Mesothelial cell of epicardium (in vitro differentiated cells): ENCODE measurements around the gene GAK. TPM values are rescaled to one million over a fixed set of nuclear protein-coding genes. Genes with fewer than 3 reads are reported as not detected.
A peak's percentile ranks its signal among the peaks of the same experiment; 100 is the strongest.
"Not testable (repeated sequence)": the region's sequence is repeated elsewhere in the genome, so short reads cannot be mapped to it uniquely, and the experiment has no call there.

Experiments used
- DNase-seq, 2 experiments: peaks; one replicate each; pipeline ENCODE4 v3.0.0; 2021; ENCODE audit warnings: low spot score in 2 of 2; ENCODE audit not compliant: unreplicated experiment in 2 of 2
- H3K27ac Mint-ChIP-seq: 2 replicates; pipeline ENCODE4 v1.8.0; 2021; ENCODE audit warnings: mixed read lengths
- H3K27me3 Mint-ChIP-seq: 2 replicates; pipeline ENCODE4 v1.8.0; 2021; ENCODE audit warnings: low read depth, mixed read lengths
- H3K36me3 Mint-ChIP-seq: 2 replicates; pipeline ENCODE4 v1.8.0; 2021; ENCODE audit warnings: mixed read lengths
- H3K4me1 Mint-ChIP-seq: 2 replicates; pipeline ENCODE4 v1.8.0; 2021; ENCODE audit warnings: mixed read lengths
- H3K4me3 Mint-ChIP-seq: 2 replicates; pipeline ENCODE4 v1.8.0; 2021; ENCODE audit warnings: mild to moderate bottlenecking, moderate library complexity, mixed read lengths
- H3K9me3 Mint-ChIP-seq: 2 replicates; pipeline ENCODE4 v1.8.0; 2021; ENCODE audit warnings: mixed read lengths
- total RNA-seq: library from RNA; stranded (reverse); gene quantifications from 3 replicates; pipeline ENCODE4 v1.2.1, GENCODE V29; 2021
- TF ChIP-seq, protein P1 (sequence below): fragments of 200-600 bp; sonication (generic); IDR thresholded peaks from one replicate; pipeline ENCODE4 v1.5.0; 2021; ENCODE audit warnings: antibody characterized with exemption; ENCODE audit not compliant: unreplicated experiment

GAK gene
- total RNA-seq, 1 donor from 2014 or later = 114 TPM

DNA sequence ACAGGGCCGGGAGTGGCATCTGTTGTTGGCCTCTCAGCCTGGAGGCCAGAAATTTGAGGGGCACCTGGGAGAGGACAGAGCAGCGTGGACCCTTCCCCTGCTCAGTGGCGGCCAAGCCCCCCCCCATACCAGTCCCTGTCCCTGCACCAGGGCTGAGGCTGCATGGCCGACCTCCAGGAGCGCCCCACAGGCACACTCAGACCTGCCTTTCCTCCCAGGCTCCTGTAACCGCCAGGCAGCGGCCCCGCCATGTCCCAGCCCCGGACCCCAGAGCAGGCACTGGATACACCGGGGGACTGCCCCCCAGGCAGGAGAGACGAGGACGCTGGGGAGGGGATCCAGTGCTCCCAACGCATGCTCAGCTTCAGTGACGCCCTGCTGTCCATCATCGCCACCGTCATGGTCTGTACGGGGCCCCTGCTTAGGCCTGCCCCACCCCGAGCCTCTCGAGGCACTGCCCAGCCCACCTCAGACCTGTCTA, 15.4 kb upstream of the GAK start:
- no peak for DNase-seq
- H3K4me1 Mint-ChIP-seq = peaks cover 7% of the 10 kb centered on the region
- TF ChIP-seq, protein P1, sequence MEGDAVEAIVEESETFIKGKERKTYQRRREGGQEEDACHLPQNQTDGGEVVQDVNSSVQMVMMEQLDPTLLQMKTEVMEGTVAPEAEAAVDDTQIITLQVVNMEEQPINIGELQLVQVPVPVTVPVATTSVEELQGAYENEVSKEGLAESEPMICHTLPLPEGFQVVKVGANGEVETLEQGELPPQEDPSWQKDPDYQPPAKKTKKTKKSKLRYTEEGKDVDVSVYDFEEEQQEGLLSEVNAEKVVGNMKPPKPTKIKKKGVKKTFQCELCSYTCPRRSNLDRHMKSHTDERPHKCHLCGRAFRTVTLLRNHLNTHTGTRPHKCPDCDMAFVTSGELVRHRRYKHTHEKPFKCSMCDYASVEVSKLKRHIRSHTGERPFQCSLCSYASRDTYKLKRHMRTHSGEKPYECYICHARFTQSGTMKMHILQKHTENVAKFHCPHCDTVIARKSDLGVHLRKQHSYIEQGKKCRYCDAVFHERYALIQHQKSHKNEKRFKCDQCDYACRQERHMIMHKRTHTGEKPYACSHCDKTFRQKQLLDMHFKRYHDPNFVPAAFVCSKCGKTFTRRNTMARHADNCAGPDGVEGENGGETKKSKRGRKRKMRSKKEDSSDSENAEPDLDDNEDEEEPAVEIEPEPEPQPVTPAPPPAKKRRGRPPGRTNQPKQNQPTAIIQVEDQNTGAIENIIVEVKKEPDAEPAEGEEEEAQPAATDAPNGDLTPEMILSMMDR = no peak
- H3K9me3 Mint-ChIP-seq = no peaks in the 10 kb centered on the region
- no peaks in the 10 kb centered on the region for H3K36me3 Mint-ChIP-seq
- H3K27me3 Mint-ChIP-seq = peaks cover 20% of the 10 kb centered on the region
- no peak overlapping the region for H3K27ac Mint-ChIP-seq
- H3K4me3 Mint-ChIP-seq = no peak overlapping the region

DNA sequence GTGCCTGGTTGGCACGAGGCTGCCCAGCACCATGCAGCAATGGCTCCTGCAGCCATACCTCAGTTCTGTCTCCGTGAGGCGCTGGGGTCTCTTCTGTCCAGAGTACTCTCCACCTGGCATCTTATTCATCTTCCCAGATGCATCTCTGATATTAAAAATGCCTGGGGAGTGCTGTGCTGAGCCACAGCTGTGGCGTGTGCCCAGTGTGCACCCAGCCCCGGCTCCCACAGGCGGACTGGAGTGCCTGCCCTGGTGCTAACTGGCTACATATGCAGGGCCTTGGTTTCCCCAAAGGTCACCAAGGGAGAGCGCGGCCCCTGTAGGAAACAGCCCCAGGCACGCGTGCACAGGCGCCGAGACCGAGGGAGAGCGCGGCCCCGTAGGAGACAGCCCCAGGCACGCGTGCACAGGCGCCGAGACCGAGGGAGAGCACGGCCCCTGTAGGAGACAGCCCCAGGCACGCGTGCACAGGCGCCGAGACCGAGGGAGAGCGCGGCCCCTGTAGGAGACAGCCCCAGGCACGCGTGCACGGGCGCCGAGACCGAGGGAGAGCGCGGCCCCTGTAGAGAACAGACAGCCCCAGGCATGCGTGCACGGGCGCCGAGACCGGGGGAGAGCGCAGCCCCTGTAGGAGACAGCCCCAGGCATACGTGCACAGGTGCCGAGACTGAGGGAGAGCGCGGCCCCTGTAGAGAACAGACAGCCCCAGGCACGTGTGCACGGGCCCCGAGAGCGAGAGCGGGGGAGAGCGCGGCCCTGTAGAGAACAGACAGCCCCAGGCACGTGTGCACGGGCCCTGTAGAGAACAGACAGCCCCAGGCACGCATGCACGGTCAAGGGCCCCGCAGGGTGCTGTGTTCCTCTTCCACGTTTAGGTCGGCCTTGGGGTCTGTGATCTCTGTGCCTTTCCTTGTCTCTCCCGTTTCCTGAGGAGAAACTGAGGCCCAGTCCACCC, 14.7 kb upstream of the GAK start:
- peaks cover 20% of the 10 kb centered on the region for H3K27me3 Mint-ChIP-seq
- no peak overlapping the region for H3K27ac Mint-ChIP-seq
- no peaks in the 10 kb centered on the region for H3K9me3 Mint-ChIP-seq
- H3K4me3 Mint-ChIP-seq = no peak overlapping the region
- TF ChIP-seq, protein P1 = no peak
- no peak for DNase-seq
- peaks cover 7% of the 10 kb centered on the region for H3K4me1 Mint-ChIP-seq
- H3K36me3 Mint-ChIP-seq = no peaks in the 10 kb centered on the region

DNA sequence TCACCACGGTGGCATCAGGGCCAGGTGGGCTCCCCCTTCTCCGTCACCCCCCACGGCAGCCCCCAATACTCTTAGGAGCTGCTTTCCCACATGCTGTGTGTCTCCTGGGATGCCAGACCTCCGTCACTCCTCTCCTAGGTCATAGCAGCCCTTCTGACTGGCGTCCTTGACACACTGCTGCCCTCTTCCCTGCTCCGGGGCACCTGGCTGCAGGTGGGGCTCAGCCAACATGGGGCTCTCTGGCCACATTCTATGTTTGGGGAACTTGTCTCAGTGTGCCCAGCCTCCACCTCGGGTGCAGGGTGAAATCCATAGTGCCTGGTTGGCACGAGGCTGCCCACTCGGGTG, 14.0 kb upstream of the GAK start:
- TF ChIP-seq, protein P1 = no peak
- DNase-seq = no peak
- Mint-ChIP-seq H3K4me1 (peaks cover 7% of the 10 kb centered on the region), H3K27me3 (peaks cover 20% of the 10 kb centered on the region), H3K27ac (no peak overlapping the region), H3K36me3 (no peaks in the 10 kb centered on the region), H3K4me3 (no peak overlapping the region), H3K9me3 (no peaks in the 10 kb centered on the region)

DNA sequence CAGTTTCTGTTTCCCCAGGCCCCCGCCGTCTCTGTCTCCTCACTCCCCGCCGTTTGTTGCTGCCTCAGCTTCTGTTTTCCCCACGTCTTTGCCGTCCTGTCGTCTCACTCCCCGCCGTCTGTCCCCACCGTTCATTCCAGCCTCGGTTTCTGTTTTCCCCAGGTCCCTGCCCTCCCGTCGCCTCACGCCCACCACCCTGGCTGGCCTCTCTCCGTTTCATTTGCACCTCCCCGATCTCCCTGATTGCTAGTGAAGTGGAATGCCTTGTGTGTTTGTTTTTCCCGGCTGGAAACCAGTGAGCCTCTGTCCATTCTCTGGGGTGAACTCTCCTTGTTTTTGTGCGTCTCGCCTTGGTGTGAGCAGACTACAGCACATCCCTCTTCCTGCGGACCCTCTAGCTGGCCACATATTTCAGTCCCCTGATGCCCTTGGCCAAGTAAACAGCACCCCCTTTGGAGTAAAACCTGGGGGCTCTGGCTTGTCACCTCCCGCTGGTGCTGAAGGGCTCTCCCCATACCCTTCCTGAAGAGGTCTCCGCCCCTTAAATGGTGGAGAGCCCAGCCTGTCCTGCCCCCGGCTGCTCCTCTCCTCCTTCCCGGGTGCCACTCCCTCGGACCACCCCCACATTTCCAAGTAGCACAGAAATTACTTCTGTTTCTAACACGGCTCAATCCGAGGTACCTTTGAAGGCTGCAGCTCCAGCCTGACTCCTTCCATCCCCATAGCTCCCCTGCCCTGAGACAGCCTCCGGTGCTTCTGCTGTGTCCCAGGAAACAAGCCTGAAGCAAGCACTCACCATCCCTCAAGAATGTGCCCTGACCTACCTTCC, 13.4 kb upstream of the GAK start:
- H3K36me3 Mint-ChIP-seq = no peaks in the 10 kb centered on the region
- TF ChIP-seq, protein P1 = no peak
- no peak for DNase-seq
- H3K9me3 Mint-ChIP-seq = no peaks in the 10 kb centered on the region
- H3K4me3 Mint-ChIP-seq = peak overlapping the region; percentile 10
- peaks cover 7% of the 10 kb centered on the region for H3K4me1 Mint-ChIP-seq
- no peak overlapping the region for H3K27ac Mint-ChIP-seq
- H3K27me3 Mint-ChIP-seq = peaks cover 20% of the 10 kb centered on the region

DNA sequence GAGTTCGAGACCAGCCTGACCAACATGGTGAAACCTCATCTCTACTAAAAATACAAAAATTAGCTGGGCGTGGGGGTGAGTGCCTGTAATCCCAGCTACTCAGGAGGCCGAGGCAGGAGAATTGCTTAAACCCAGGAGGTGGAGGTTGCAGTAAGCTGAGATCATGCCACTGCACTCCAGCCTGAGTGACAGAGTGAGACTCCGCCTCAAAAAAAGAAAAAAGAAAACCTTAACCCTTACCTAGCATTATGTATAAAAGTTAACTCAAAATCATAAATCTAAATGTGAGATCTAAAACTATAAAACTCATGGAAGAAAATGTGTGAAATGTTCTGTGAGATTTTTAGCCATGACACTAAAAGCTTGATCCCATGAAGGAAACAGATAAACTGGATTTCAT, 7.4 kb upstream of the GAK start:
- not testable (repeated sequence) for H3K4me1 Mint-ChIP-seq, H3K9me3 Mint-ChIP-seq
- peak in 1 of 2 experiments; percentile 7 for DNase-seq

DNA sequence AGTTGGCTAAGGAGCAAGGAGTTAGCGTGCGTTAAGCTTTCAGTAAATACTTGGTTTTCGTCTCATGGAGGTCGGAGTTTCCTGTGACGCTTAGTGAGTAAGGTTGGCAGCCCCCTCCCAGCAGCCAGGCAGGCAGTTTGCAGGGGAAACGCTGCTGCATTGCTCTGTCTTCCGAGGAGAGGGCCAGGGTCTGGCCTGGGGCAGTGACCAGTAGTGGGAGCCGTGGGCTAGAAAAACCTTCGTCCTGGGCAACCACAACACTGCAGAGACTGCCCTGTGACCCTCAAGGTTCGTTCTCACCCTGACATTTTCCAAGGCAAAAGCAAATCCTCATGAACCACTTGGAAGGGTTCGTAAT, 576 bp upstream of the GAK start:
- H3K36me3 Mint-ChIP-seq = no peaks in the 10 kb centered on the region
- H3K4me3 Mint-ChIP-seq = peak overlapping the region; percentile 93
- H3K9me3 Mint-ChIP-seq = no peaks in the 10 kb centered on the region
- TF ChIP-seq, protein P1 = no peak
- DNase-seq = no peak
- H3K27ac Mint-ChIP-seq = peak overlapping the region; percentile 92
- peaks cover 25% of the 10 kb centered on the region for H3K4me1 Mint-ChIP-seq
- no peaks in the 10 kb centered on the region for H3K27me3 Mint-ChIP-seq

More for the DNA sequence above, 7.4 kb upstream of the GAK start:
- H3K4me3 Mint-ChIP-seq, H3K27ac Mint-ChIP-seq, H3K36me3 Mint-ChIP-seq, H3K27me3 Mint-ChIP-seq: not testable (repeated sequence)
